Memory B cell (primary cell): Measurements from ENCODE around the gene TELO2.

Source experiments
- ATAC-seq: fragments of 150-1000 bp; cut with Tn5 transposase; 2 replicates; pipeline ENCODE4 v1.10.0; 2021; ENCODE audit warnings: low read depth, mild to moderate bottlenecking, moderate library complexity
- DNase-seq, 2 donors: peaks; one replicate each; pipeline ENCODE4 v3.0.0; 2022; ENCODE audit warnings: low spot score in 2 of 2
- H3K27ac Mint-ChIP-seq: one replicate; pipeline ENCODE4 v1.8.0; 2022; ENCODE audit warnings: mild to moderate bottlenecking, moderate library complexity, mixed read lengths
- H3K27me3 Mint-ChIP-seq: one replicate; pipeline ENCODE4 v1.8.0; 2022; ENCODE audit warnings: mixed read lengths
- H3K36me3 Mint-ChIP-seq: one replicate; pipeline ENCODE4 v1.8.0; 2022; ENCODE audit warnings: mild to moderate bottlenecking, mixed read lengths
- H3K4me1 Mint-ChIP-seq: one replicate; pipeline ENCODE4 v1.8.0; 2022; ENCODE audit warnings: mixed read lengths
- H3K4me3 Mint-ChIP-seq: one replicate; pipeline ENCODE4 v1.8.0; 2022; ENCODE audit warnings: mild to moderate bottlenecking, moderate library complexity, mixed read lengths
- H3K9me3 Mint-ChIP-seq: one replicate; pipeline ENCODE4 v1.8.0; 2022; ENCODE audit warnings: mixed read lengths

TELO2 gene

DNA sequence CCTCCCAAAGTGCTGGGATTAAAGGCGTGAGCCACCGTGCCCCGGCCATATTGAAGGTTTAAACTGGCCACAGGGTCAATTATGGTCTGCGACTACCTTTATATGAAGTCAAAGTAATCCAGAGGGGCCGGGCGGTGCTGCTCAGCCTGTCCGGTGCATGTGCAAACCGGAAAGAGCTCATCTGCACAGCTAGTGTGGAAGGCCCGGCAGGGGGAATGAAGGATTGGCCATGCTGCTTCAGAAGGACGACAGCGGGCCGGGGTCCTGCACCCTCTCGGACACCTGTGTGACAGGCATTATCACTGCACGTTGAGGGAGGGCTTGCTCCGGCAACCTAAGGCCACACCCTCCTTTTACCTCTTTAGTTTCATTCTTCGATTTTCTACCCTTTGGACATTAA, 63.9 kb downstream of the TELO2 start:
- H3K4me1 Mint-ChIP-seq = peaks cover 7% of the 10 kb centered on the region
- H3K27me3 Mint-ChIP-seq = peaks cover 2% of the 10 kb centered on the region
- no peak overlapping the region for H3K27ac Mint-ChIP-seq
- H3K36me3 Mint-ChIP-seq = peaks cover 8% of the 10 kb centered on the region
- no peaks in the 10 kb centered on the region for H3K9me3 Mint-ChIP-seq
- ATAC-seq = no peak
- H3K4me3 Mint-ChIP-seq = no peak overlapping the region
- no peak for DNase-seq

DNA sequence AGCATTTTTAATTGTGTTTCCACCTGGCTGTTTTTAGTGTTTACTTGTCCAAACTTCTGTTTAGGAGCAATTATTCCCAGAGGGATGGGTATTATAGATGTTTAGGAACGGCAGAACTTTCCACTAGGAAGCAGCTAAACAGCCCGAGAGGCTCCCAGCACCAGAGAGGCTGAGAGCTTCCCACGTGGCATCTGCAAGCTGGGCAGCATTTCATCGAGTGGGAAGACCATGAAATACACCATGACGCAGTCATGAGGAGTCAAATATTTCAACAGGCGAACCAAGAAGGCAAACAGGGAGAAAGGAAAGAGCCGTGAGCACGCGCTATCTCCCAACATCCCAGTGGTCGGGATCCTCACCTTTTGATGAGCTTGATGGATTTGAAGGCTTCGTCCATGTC, 64.4 kb downstream of the TELO2 start:
- DNase-seq = no peak
- Mint-ChIP-seq H3K27me3 (peaks cover 2% of the 10 kb centered on the region), H3K4me1 (peaks cover 7% of the 10 kb centered on the region), H3K36me3 (peaks cover 8% of the 10 kb centered on the region), H3K9me3 (no peaks in the 10 kb centered on the region), H3K4me3 (no peak overlapping the region), H3K27ac (no peak overlapping the region)
- no peak for ATAC-seq

DNA sequence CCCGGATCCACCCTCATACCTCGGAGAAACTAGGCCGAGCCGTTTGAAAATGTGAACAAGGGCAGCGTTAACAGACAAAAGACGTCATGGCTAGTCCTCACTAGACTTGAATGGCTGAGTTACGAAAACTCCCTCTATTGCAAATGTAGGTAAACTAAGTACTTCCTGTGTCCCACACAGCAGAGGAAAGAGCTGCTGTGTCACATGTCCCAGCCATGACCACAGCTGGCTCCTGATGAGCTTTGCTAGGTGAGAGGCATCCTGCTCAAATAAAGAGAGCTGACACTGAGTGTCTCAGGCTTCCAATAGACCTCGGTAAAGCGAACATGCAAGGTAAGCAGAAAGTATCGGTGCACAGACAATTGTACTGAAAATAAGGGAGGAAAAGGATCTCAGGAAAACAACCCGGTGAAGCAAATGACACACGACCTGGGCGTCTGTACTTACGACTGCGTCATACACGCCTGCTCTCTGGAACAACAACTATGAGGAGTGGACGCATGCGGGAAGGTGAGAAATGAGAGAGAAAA, 66.4 kb downstream of the TELO2 start:
- no peak for ATAC-seq
- no peaks in the 10 kb centered on the region for H3K27me3 Mint-ChIP-seq
- DNase-seq = no peak
- H3K4me3 Mint-ChIP-seq = no peak overlapping the region
- peaks cover 2% of the 10 kb centered on the region for H3K36me3 Mint-ChIP-seq
- H3K27ac Mint-ChIP-seq = no peak overlapping the region
- H3K9me3 Mint-ChIP-seq = no peaks in the 10 kb centered on the region
- peaks cover 5% of the 10 kb centered on the region for H3K4me1 Mint-ChIP-seq
